GM21576 (cell line): ENCODE measurements around the gene ADGRL2.
"Not testable (repeated sequence)": the region's sequence is repeated elsewhere in the genome, so short reads cannot be mapped to it uniquely, and the experiment has no call there.

Source experiments
- ATAC-seq: cut with Tn5 transposase; IDR thresholded peaks from one replicate; pipeline ENCODE4 v1.9.1; 2021; ENCODE audit warnings: mild to moderate bottlenecking, moderate library complexity; ENCODE audit not compliant: unreplicated experiment

ADGRL2 gene

DNA sequence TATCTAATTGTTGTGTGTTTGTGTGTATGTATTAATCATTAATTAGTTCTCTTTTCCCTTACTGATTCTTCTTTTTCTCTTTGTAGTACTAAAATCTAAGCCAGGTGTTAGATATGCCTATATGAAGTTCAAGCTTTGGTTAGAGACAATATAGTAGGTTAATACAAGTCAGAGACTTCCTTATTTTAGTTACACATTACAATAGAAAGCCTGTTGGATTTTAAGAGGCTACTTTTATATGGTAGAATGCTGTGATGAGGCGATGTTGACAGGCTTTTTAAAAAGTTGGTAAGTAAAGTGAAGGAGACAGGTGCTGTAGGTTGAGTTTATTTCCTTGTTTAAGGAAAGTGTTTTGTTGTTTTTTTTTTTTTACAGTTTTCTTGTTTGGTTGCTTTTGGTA, 45.9 kb downstream of the ADGRL2 start:
- no peak for ATAC-seq

DNA sequence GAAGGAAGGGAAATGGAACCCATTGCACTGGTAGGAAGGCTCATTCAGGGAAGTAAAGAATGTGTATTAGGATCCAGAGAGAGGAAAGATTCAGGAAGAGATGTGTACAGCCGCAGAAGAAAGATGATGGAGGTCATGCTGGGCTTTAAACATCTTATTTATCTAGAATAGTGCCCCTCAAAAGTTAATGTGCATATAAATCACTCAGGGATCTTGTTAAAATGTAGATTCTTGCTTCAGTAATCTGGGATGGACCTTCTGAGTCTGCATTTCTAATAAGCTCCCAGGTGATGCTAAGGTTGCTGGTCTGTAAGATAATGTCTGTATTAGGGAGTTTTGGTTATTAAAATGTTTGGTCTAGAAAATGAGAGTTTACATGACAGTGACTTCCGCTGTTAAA, 46.3 kb downstream of the ADGRL2 start:
- no peak for ATAC-seq

DNA sequence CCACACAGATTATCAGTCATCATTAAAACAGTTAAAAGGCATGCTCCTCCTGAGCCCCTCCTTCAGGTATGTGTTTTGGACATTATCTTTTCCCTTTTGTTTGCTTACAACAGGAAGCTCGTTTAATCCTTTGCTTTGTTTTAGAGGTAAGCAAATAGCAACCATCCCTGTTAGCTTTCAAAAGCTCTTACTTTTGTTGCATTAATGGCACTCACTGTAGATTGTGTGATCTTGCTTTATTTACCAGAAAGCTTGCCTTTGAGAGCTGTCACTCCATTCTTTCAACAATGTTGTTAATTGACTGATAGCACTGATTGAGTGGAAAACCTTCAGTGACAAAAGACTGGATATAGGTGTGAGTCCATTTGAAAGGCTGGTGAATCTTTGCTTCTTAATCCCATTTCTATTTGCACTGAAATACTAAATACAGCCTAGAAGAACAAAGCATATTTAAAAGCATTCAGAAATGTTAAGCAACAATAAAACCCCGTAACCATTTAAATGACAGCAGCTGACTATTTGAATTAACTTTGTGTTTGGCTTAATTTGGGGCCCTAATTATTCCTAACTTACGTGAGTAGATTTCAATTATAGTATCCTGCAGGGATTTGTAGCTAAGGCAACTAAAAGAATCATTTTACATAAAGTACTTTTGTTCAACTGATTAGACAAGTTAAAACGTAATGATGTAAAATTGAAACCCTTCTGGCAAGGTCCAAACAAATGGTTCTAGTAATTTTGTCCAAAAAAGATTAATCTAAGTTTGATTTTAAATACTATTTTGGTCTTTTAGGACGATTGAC, 48.3 kb downstream of the ADGRL2 start:
- ATAC-seq, result no peak

DNA sequence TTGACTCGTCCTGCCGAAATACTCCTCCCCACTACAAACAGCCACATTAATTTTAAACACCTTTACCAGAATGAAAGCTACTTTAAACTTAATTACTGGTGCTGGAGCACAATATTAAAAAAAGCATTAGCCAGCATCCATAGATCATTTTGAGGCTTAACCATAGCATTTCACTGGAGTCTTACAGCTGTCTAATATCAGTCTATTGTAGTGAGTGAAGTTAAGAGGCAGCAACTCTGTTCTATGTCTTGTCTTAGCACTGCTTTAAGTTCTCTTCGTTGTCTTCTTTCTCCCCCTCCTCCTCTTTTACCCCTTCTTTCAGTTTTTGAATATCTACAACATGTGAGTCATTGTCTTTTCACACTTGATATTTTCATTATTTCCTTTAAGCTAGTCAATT, 49.3 kb downstream of the ADGRL2 start:
- ATAC-seq, result no peak

DNA sequence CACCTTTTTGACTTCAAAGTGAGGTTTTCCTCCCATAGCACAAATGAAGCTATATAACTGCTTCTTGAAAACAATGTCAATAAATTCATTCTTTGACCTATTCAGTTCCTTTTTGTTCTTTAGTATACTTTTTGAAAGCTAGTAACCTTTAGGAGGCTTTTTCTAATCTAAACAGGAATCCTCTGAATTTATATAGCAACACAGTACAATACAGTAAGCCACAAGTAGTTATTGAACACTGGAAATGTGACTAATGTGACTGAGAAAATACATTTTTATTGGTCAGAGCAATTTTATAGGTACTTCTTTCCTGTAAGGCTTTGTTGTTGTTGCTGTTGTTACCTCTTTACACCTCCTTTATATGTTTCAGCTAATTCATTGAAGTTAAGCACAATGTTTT, 49.8 kb downstream of the ADGRL2 start:
- ATAC-seq, result no peak

DNA sequence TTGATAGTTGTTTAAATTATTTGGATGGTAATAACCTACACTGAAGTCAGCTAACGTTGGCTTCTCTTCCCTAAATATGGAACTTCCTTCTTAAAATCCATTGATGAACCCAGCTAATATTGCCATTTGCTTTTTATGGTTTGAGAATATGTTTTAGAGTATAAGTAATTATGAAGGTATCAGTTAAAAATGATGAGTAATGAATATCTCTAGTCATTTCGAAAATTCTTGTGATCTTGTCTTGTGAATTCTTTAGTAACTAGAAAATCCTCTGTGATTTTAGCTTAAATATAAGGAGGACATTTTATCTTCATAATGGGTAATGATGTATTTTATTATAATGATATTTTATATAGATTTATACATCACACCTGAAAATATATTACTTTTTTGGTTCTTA, 50.5 kb downstream of the ADGRL2 start:
- ATAC-seq, result no peak

DNA sequence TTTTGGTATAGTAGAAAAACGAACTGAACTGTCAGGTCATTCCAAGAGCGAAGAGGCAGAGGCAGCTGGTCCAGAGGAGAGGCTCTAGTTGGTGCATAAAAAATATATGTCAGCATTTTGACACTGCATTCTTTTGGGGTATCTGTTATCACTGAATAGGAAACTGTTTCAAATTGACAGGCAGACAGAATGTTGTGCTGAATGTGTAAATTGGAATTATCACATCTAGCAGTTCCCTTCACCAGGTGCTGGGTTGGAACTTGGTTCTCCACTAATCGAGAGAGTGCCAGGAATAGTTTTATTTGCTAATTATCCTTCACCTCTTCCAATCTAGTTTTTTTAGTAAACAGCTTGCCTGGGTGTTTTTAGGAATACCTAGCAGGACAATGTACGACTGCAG, 52.2 kb downstream of the ADGRL2 start:
- no peak for ATAC-seq

DNA sequence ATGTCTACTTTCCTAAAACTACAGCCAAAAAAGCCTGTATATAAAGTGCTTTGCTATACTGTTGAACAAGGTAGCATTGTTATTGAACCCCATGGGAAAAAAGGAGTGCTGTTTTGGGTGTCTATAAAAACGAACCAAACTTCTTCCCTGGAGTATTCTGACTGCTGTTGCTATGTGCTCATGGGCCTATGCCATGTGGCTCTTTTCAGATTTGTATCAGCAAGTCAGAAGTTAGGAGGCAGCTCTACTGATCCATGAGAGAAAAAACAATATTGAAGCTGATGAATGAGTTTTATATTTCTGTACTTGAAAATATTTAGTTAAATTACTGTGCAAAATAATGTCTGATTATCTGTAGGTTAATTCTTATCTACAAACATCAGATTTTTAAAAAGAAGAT, 66.5 kb downstream of the ADGRL2 start:
- ATAC-seq, result no peak

DNA sequence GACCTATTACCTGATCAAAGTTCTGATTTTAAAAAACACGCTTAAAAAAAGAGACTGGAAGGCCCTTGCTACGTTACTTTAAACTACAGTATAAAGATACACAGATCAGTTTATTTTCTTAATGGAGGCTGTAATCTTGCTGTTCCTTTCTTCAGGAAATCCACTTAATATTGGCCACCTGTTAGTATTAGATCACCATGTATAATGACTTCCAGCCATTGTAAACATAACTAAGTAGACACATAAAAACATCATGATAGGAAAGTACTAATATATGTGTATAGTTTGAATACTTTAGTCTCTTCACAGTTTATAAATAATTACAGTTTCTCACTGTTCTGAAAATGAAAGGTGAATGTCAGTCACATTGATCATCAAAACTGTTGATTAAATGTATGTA, 68.6 kb downstream of the ADGRL2 start:
- ATAC-seq, result no peak

DNA sequence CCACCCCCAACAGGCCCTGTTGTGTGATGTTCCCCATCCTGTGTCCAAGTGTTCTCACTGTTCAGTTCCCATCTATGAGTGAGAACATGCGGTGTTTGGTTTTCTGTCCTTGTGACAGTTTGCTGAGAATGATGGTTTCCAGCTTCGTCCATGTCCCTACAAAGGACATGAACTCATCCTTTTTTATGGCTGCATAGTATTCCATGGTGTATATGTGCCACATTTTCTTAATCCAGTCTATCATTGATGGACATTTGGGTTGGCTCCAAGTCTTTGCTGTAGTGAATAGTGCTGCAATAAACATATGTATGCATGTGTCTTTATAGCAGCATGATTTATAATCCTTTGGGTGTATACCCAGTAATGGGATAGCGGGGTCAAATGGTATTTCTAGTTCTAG, 70.4 kb downstream of the ADGRL2 start:
- not testable (repeated sequence) for ATAC-seq

DNA sequence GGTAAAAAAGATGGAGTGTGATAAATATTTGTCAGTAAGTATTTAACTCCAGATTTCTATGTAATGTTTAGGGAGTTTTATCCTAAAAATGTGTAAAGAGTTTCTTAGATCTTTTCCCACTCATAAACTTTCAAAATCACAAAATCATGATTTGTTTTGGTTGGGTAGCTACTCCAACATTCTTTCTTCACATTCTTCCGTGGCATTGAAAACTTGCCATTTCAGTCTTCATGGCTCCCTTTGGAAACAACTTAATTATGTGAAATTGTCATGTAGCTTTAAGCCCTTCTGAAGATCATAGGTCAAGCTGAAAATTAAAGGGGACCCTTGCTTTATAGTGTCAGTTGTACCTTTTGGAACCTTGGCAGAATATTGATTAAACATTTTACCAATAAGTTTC, 73.2 kb downstream of the ADGRL2 start:
- ATAC-seq, result no peak

DNA sequence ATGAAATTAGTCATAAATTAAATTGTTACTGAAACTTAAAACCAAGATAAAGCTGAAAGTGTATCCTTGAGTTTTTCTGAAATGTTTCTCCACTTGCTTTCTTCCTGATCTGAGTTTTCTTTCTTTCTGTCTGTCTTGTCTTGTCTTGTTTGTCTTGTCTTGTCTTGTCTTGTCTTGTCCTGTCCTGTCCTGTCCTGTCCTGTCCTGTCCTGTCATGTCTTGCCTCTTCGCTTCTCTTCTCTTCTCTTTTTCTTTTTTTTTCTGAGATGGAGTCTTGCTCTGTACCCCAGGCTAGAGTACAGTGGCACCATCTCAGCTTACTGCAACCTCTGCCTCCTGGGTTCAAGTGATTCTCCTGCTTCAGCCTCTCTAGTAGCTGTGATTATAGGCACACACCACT, 73.7 kb downstream of the ADGRL2 start:
- ATAC-seq, result no peak

DNA sequence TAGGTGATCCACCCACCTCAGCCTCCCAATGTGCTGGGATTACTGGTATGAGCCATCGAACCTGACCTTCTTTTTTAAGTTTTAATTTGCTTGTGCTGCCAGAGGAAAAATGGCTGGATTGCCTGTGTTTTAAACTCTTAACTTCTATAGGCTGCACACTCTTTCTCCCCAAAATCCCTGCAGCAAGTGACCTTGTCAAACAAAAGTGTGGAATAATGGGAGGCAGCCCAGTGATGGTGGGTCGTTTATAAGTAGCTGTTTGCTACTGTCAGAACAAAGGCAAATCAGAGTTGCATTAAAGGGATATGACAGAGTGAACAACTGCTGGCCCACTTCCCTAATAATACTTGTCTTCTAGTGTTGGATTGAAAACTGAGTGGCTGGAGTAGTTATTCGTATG, 74.2 kb downstream of the ADGRL2 start:
- no peak for ATAC-seq

DNA sequence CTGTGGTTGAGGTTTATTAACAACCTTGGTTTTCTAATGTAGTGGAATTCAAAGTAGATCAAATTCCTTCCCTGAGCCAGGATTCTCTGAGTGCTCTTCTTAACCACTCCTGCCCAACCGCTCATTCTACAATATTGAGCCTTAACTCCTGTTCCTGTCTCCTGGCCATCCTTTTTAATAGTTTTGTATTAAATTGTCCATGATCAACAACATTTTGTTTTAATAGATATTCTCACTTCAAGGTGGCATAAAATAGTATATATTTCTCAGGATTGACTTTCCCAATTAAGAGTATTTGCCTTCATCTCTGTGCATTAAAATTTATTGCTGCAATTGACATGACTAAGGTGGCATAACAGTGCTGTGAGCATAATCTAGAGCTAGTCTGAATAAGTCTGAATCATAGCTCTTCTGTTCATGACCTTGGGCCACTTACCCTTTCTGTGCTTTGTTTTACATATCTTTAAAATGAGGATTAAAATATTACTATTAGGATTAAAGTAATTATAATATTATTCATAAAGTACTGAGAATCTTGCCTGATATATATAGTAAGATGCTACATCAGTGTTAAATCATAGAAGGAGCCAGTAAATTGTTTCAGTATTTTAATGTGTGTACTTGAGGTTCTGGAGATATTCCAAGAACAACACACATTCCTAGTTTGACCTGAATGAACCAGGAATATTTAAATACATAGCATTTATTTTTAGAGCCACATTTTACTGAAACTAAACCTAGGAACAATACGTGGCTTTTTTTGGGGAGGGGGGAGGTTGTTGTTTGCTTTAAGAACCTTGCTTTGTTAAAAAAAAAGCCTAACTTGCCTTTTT, 76.4 kb downstream of the ADGRL2 start:
- ATAC-seq, result no peak

DNA sequence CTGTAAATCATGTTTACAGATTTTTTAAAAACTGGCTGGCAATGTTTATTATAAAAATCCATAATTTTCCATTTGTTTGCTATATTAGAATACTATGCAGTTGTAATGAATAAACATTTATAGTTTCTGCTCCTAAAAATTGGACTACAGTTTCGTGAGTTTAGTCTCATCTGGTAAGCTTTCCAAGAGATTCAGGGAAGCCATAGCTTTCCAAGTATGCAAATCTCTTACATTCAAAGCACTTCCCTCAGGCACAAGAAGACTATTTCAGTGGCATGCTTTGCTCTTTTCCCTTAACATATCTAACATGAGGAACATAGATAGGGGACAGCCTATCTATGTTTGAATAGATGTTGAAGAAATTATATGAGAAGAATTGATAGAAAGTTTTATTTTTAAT, 77.2 kb downstream of the ADGRL2 start:
- no peak for ATAC-seq

DNA sequence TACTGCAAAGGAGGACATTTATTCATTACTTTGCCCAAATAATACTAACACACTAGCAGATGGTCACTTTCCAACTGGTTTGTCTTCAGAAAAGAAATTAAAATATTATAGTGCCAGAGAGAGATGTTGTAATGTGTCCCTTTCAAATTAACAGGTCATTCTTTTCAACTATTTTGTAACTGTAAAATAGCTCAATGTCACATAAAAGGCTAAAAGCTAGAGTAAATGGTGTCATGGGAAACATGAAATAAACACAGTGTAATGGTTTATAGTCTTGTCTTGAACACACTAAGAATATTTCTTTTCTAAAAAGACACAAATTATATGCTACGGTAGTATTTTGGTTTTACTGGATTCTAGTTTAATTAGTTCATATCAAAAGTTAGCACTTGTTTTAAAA, 77.8 kb downstream of the ADGRL2 start:
- ATAC-seq, result no peak

DNA sequence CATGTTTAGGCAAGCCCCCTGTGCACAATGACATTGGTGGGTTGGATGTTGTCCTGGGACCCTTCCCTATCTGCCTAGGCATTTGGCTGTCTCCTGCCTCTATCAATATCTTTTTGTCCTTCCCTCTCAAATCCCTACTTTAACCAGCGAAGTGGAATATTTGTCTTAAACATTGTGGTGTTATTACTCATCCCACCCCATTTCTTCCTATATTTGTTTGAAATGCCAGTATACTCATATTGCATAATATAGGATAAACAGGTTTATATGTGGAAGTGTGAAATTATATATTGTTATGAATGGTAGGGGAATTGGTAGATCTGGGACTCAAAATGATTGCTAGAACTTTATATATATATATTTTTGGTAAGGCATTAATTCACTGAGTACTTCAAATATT, 80.0 kb downstream of the ADGRL2 start:
- ATAC-seq, result no peak

DNA sequence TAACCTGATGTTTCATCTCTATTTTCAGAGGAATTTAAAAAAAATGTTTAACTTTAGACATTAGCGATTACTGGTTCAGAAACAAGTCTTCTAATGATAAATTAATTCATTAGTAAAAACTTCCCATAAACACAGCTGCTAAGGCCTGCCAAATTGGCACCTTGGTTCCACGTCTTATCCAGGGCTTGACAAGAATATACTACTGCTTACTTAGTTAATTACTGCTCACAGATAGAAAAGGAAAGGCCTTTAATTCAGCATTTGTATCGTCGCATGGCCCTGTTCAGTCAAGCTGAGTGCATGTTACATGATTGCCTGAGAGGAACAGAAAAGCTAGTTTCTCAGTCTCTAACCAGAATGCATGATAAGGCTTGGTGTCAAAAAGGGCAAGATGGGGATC, 84.6 kb downstream of the ADGRL2 start:
- ATAC-seq, result no peak

DNA sequence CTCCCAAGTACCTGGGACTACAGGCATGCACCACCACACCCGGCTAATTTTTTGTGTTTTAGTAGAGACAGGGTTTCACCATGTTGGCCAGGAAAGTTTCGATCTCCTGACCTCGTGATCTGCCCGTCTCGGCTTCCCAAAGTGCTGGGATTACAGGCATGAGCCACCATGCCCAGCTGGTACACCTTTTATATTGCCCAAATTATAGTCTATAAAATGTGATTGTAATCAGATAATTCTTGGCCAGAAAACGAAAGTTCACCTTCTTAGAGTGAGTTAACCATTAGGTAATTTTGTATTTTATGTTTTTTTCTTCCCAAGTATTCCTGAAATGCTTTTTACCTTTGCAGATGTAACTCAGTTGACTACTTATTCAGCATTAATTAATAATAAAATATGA, 85.6 kb downstream of the ADGRL2 start:
- not testable (repeated sequence) for ATAC-seq

DNA sequence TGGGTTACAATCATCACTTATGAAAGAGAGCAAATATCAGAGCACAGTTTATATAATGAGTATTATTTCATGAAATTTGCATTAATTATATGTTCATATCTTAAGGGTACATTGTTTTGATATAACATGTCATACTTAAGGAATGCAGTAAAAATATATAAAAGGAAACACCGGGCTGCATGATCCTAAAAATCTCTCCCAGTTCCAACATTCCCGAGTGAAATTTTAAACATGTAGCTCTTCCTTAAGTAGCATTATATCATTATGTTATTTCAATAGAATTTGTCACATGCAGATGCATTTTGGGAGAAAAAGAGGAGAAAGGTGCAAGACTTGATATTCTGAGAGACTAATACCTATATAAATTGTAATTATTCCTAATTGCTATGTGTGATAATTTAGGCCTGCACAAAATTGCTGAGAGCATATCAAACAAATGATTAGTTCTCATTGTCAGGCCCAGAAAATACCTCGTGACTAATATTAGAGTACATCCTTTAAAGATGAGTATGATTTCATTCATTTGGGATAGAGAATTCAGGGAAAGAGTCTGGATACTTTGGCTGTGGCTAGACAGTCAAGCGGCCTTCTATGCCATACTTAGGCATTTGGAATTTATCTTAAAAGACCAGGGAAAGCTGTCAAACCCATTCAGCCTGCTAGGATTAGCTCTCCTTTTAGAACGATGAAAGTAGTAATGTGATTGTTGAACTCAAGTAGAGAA, 86.8 kb downstream of the ADGRL2 start:
- ATAC-seq, result no peak

DNA sequence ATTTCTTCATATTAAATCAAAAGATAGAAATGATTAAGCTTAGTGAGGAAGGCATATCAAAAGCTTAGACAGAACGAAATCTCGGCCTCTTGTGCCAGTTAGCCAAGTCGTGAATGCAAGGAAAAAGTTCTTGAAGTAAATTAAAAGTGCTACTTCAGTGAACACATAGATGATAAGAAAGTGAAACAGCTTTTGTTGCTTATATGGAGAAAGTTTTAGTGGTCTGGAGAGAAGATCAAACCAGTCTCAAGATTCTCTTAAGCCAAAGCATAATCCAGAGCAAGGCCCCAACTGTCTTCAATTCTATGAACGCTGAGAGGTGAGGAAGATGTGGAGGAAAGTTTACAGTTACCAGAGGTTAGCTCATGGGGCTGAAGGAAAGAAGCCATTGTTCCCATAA, 88.4 kb downstream of the ADGRL2 start:
- ATAC-seq, result no peak

DNA sequence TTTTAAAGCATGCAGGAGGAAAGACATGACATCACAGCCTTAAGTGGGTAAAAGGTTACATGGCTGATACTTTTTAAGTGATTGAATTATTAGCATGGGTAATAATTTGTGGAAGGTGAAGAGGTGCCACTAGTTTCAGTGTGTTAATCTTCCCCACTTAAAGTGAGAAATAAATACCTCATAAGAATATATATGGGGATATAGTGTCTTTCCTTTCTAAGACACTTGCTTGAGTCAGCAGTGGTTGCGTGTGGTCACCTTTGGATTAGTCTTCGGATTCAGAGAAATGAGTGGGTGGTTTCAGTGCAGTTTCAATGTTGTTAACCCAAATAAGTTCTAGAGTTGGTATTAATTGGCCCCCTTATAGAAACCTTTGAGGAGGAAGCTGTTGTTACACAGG, 94.1 kb downstream of the ADGRL2 start:
- ATAC-seq, result no peak
